B cell (primary cell): Measurements from ENCODE around the gene DNAJC16.

Experiments used
- CTCF ChIP-seq: fragments of 200-600 bp; IDR thresholded peaks from one replicate; pipeline ENCODE4 v1.8.0; 2022; ENCODE audit warnings: antibody characterized with exemption, mild to moderate bottlenecking
- EZH2 ChIP-seq: IDR thresholded peaks from 2 replicates; pipeline ENCODE4 v1.6.1; 2012; ENCODE audit warnings: borderline replicate concordance, low read depth, mild to moderate bottlenecking, moderate library complexity, low read length; ENCODE audit not compliant: insufficient read depth, poor library complexity, severe bottlenecking

GRCh38 chr1:15559189-15559810 is 32.7 kb downstream of the DNAJC16 start:
- no peak for TF ChIP-seq CTCF
- TF ChIP-seq EZH2 = no peak
